ENCODE data around the gene NR2F1-AS1.

The NR2F1-AS1 gene

DNA sequence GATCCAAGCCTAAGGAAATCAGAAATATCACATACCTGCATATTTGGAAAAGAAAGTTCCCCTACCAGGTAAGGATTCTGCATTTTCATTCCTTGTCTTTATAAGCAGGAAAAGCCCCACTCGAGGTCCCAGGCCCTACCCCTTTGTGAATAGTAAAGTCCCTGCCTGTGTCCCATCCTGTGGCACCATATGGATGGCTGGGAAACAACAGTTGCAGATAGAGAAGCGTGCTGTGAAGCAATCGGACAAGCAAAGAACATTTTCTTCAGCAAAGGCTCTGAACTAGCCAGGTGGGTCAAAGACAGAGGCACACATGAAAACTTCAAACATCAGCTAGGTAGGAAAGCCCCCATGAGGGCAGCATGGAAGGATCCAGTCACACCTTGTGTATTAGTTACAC lies 169.3 kb downstream of the NR2F1-AS1 start:
- no peak overlapping the region for H3K4me2 ChIP-seq (ENCODE audit: low read length)
- no peak overlapping the region for H3K9ac ChIP-seq
- H3K9me3 ChIP-seq (ENCODE audit: control insufficient read depth, low read length), result no peaks in the 10 kb centered on the region
- no peak overlapping the region for H2AFZ ChIP-seq
- no peaks in the 10 kb centered on the region for H3K79me2 ChIP-seq
- no peaks in the 10 kb centered on the region for H3K36me3 ChIP-seq (ENCODE audit: control insufficient read depth, insufficient read depth, low read length)
- no peak overlapping the region for H3K4me3 ChIP-seq (ENCODE audit: low read depth, low read length)
- no peaks in the 10 kb centered on the region for H3K4me1 ChIP-seq
- no peaks in the 10 kb centered on the region for H3K27me3 ChIP-seq (ENCODE audit: control insufficient read depth, insufficient read depth, low read length)
- TF ChIP-seq, protein P1, sequence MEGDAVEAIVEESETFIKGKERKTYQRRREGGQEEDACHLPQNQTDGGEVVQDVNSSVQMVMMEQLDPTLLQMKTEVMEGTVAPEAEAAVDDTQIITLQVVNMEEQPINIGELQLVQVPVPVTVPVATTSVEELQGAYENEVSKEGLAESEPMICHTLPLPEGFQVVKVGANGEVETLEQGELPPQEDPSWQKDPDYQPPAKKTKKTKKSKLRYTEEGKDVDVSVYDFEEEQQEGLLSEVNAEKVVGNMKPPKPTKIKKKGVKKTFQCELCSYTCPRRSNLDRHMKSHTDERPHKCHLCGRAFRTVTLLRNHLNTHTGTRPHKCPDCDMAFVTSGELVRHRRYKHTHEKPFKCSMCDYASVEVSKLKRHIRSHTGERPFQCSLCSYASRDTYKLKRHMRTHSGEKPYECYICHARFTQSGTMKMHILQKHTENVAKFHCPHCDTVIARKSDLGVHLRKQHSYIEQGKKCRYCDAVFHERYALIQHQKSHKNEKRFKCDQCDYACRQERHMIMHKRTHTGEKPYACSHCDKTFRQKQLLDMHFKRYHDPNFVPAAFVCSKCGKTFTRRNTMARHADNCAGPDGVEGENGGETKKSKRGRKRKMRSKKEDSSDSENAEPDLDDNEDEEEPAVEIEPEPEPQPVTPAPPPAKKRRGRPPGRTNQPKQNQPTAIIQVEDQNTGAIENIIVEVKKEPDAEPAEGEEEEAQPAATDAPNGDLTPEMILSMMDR (IDR thresholded peaks at IDR 0.05), result no peak
- no peak overlapping the region for H3K27ac ChIP-seq

DNA sequence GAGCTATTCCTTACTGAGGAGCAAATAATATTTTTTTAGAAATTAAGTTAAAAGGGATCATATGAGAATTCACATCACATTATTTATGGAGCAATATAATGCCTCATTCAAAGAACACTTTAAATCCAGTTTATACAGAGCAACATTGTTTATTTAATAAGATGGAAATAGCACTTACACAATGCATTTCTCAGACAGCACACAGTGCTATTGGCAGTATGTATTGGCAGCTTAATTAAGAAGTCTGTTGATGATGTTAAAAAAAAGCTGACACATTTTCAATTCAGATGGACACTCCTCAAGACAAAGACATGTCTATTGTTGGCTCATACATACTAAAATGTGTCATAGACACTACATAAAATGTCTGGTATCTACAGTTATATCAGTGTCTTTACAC lies 171.3 kb downstream of the NR2F1-AS1 start:
- Histone ChIP-seq H3K36me3 (ENCODE audit: control insufficient read depth, insufficient read depth, low read length) (no peaks in the 10 kb centered on the region), H3K4me1 (no peaks in the 10 kb centered on the region), H3K27ac (no peak overlapping the region), H3K79me2 (no peaks in the 10 kb centered on the region), H3K4me2 (ENCODE audit: low read length) (no peak overlapping the region), H3K4me3 (ENCODE audit: low read depth, low read length) (no peak overlapping the region), H2AFZ (no peak overlapping the region), H3K9me3 (ENCODE audit: control insufficient read depth, low read length) (no peaks in the 10 kb centered on the region), H3K27me3 (ENCODE audit: control insufficient read depth, insufficient read depth, low read length) (no peaks in the 10 kb centered on the region), H3K9ac (no peak overlapping the region)
- TF ChIP-seq, protein P1 (IDR thresholded peaks at IDR 0.05), result no peak

DNA sequence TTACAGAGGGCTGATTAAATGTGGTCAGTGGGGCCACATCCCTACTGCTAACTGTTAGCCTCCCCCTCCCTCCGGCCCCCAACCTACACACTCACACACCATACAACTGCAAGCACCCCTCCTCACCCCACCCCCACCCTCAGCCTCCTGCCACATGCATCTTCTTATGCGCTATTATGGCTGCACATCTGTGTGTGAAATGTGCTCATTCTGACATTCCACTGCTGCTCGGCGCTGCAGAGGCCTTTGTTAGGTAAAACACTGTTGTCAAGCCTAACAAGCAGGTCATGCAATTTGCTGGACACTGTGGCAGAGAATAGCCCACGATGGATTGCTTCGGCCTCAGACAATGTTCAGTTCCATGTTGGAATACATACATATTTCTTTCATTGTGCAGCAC lies 173.6 kb downstream of the NR2F1-AS1 start:
- Histone ChIP-seq H3K4me1 (no peaks in the 10 kb centered on the region), H3K27me3 (ENCODE audit: control insufficient read depth, insufficient read depth, low read length) (no peaks in the 10 kb centered on the region), H3K9me3 (ENCODE audit: control insufficient read depth, low read length) (no peaks in the 10 kb centered on the region), H3K4me3 (ENCODE audit: low read depth, low read length) (no peak overlapping the region), H3K36me3 (ENCODE audit: control insufficient read depth, insufficient read depth, low read length) (no peaks in the 10 kb centered on the region), H3K9ac (no peak overlapping the region), H3K4me2 (ENCODE audit: low read length) (no peak overlapping the region), H3K27ac (no peak overlapping the region), H2AFZ (no peak overlapping the region), H3K79me2 (no peaks in the 10 kb centered on the region)
- TF ChIP-seq, protein P1 (IDR thresholded peaks at IDR 0.05), result no peak

DNA sequence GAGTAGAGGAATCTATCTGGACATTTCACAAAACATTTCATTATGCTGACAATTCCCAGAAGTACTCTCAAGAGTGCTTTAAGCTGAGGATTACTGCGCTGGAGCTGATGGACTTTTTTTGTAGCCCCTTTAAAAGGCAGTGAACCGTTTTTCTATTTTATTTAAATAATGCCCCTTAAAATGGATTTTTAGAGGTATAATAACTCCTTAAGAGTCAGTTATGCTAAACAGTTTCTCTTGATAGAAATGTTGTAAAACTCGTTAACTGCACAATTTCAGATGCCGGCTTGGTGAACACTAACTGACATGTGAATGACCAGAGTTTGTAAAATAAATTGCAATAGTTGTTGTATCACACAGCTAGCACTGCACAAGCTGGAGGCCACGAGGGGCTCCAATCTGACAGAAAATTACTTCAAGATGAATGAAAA lies 174.0 kb downstream of the NR2F1-AS1 start:
- no peak overlapping the region for H2AFZ ChIP-seq
- no peaks in the 10 kb centered on the region for H3K27me3 ChIP-seq (ENCODE audit: control insufficient read depth, insufficient read depth, low read length)
- no peak overlapping the region for H3K9ac ChIP-seq
- no peaks in the 10 kb centered on the region for H3K79me2 ChIP-seq
- no peaks in the 10 kb centered on the region for H3K9me3 ChIP-seq (ENCODE audit: control insufficient read depth, low read length)
- H3K27ac ChIP-seq, result no peak overlapping the region
- H3K36me3 ChIP-seq (ENCODE audit: control insufficient read depth, insufficient read depth, low read length), result no peaks in the 10 kb centered on the region
- H3K4me2 ChIP-seq (ENCODE audit: low read length), result no peak overlapping the region
- H3K4me3 ChIP-seq (ENCODE audit: low read depth, low read length), result no peak overlapping the region
- TF ChIP-seq, protein P1 (IDR thresholded peaks at IDR 0.05), result no peak
- H3K4me1 ChIP-seq, result no peaks in the 10 kb centered on the region

DNA sequence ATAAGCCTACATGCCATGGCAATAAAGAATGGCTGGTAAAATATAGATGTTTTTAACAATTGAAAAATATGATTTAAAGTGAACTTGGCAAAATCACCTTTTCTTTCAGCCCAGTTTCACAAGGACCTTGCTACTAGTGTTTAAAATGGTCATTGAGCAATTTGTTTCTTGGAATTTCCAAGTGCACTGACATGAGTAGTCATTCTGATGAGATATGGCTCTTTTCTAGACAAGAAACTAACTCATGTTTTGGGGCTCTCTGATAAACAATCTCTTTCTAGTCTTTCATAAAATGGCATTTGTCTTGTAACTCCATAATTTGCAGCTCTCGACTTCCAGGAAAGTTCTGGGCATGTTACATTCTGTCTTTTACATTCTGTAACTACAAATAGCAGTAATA lies 176.8 kb downstream of the NR2F1-AS1 start:
- no peak overlapping the region for H2AFZ ChIP-seq
- no peaks in the 10 kb centered on the region for H3K4me1 ChIP-seq
- no peaks in the 10 kb centered on the region for H3K9me3 ChIP-seq (ENCODE audit: control insufficient read depth, low read length)
- TF ChIP-seq, protein P1 (IDR thresholded peaks at IDR 0.05), result no peak
- no peak overlapping the region for H3K9ac ChIP-seq
- H3K4me2 ChIP-seq (ENCODE audit: low read length), result no peak overlapping the region
- H3K79me2 ChIP-seq, result no peaks in the 10 kb centered on the region
- no peaks in the 10 kb centered on the region for H3K36me3 ChIP-seq (ENCODE audit: control insufficient read depth, insufficient read depth, low read length)
- no peak overlapping the region for H3K4me3 ChIP-seq (ENCODE audit: low read depth, low read length)
- no peak overlapping the region for H3K27ac ChIP-seq
- H3K27me3 ChIP-seq (ENCODE audit: control insufficient read depth, insufficient read depth, low read length), result no peaks in the 10 kb centered on the region
